ENCODE results near the gene TM9SF4.

The TM9SF4 gene

DNA sequence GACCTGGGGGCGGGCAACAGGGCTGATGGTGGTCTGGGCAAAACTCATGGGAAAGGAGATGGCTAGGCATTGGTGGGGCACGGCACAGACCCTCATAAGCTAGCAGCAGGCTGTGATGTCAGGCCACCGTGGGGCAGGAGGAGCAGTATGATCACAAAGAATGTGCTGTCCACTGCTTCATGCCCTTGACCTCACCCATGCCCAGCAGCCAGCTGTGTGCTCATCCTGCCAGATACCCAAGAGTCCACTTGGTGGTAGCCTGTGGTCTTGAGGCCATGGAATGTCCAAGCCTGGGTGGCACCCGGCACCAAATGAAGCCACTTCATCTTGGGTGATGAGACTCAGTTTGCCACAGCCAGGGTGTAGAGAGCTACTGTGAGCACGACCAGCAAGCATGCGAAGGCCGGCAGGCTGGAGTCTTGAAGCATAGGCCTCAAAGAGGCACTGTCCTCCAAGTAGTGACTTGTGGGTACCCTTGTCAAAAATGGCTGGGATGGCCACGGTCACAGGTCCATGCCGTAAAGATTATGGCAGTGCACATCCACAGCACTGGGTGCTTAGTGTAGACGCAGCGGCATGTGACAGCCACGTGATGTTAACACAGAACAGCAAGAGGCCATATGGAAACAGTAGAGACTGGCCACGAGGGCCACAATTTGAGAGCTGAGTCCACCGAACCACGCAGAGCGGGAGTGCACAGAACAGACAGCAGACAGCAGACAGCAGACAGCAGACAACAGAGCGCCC, 79.0 kb downstream of the TM9SF4 start:
- Histone ChIP-seq H3K4me3 (ENCODE audit: low read depth, low read length) (no peak overlapping the region), H2AFZ (ENCODE audit: insufficient read depth, low read length, poor library complexity) (no peak overlapping the region), H3K27me3 (ENCODE audit: insufficient read depth, low read length) (no peaks in the 10 kb centered on the region), H3K4me2 (ENCODE audit: low read length) (no peak overlapping the region), H4K12ac (ENCODE audit: low read depth, low read length) (no peak overlapping the region), H2BK12ac (ENCODE audit: low read length) (no peak overlapping the region), H2BK5ac (ENCODE audit: low read depth, low read length, poor library complexity) (no peak overlapping the region), H3K27ac (ENCODE audit: low read depth, low read length) (no peak overlapping the region), H2BK120ac (ENCODE audit: insufficient read depth, low read length, poor library complexity) (no peak overlapping the region), H3K4me1 (ENCODE audit: control insufficient read depth in 1 of 2, insufficient read depth in 2 of 2, low read length in 2 of 2) (peaks cover 10 to 12% of the 10 kb centered on the region in 2 experiments), H3K18ac (ENCODE audit: low read length) (no peak overlapping the region), H3K36me3 (ENCODE audit: control insufficient read depth in 1 of 2, insufficient read depth in 2 of 2, low read length in 2 of 2) (no peaks in the 10 kb centered on the region), H3K79me1 (ENCODE audit: low read length) (peaks cover 8% of the 10 kb centered on the region), H3K4ac (ENCODE audit: low read depth, low read length) (no peak overlapping the region), H4K91ac (ENCODE audit: low read depth, low read length) (no peak overlapping the region), H3K79me2 (ENCODE audit: control insufficient read depth, insufficient read depth, low read length, poor library complexity) (peaks cover 5% of the 10 kb centered on the region), H3K23ac (ENCODE audit: low read length) (no peak overlapping the region), H3K14ac (ENCODE audit: low read length) (no peak overlapping the region), H3K9me3 (ENCODE audit: insufficient read depth, low read depth, low read length) (peaks cover 2% of the 10 kb centered on the region), H2AK5ac (ENCODE audit: low read length) (no peak overlapping the region), H3K9ac (ENCODE audit: low read length) (no peak overlapping the region), H4K8ac (ENCODE audit: low read depth, low read length) (no peak overlapping the region)
- no CpG with 5 or more reads among the region's 17 CpGs for WGBS (ENCODE audit: extremely low coverage, insufficient coverage, insufficient read length)
- DNase-seq, result no peak

- Histone ChIP-seq H3K27ac (ENCODE audit: low read depth, low read length) (no peak overlapping the region), H2AK5ac (ENCODE audit: low read length) (no peak overlapping the region), H4K91ac (ENCODE audit: low read depth, low read length) (no peak overlapping the region), H2BK12ac (ENCODE audit: low read length) (no peak overlapping the region), H4K8ac (ENCODE audit: low read depth, low read length) (no peak overlapping the region), H3K27me3 (ENCODE audit: insufficient read depth, low read length) (no peaks in the 10 kb centered on the region), H3K9ac (ENCODE audit: low read length) (no peak overlapping the region), H3K4me2 (ENCODE audit: low read length) (no peak overlapping the region), H3K79me1 (ENCODE audit: low read length) (peaks cover 8% of the 10 kb centered on the region), H3K79me2 (ENCODE audit: control insufficient read depth, insufficient read depth, low read length, poor library complexity) (peaks cover 5% of the 10 kb centered on the region), H4K12ac (ENCODE audit: low read depth, low read length) (no peak overlapping the region), H3K18ac (ENCODE audit: low read length) (no peak overlapping the region), H2BK120ac (ENCODE audit: insufficient read depth, low read length, poor library complexity) (no peak overlapping the region), H3K36me3 (ENCODE audit: control insufficient read depth in 1 of 2, insufficient read depth in 2 of 2, low read length in 2 of 2) (no peaks in the 10 kb centered on the region), H3K4me1 (ENCODE audit: control insufficient read depth in 1 of 2, insufficient read depth in 2 of 2, low read length in 2 of 2) (peaks cover 10 to 12% of the 10 kb centered on the region in 2 experiments), H3K4me3 (ENCODE audit: low read depth, low read length) (no peak overlapping the region), H2BK5ac (ENCODE audit: low read depth, low read length, poor library complexity) (no peak overlapping the region), H3K23ac (ENCODE audit: low read length) (no peak overlapping the region), H3K14ac (ENCODE audit: low read length) (no peak overlapping the region), H3K9me3 (ENCODE audit: insufficient read depth, low read depth, low read length) (peaks cover 2% of the 10 kb centered on the region), H2AFZ (ENCODE audit: insufficient read depth, low read length, poor library complexity) (no peak overlapping the region), H3K4ac (ENCODE audit: low read depth, low read length) (no peak overlapping the region)
- no peak for DNase-seq
- no CpG with 5 or more reads among the region's 9 CpGs for WGBS (ENCODE audit: extremely low coverage, insufficient coverage, insufficient read length)
Measured at GRCh38 chr20:32189123-32189410, 79.6 kb downstream of the TM9SF4 start.

- Histone ChIP-seq H3K4me1 (ENCODE audit: control insufficient read depth in 1 of 2, insufficient read depth in 2 of 2, low read length in 2 of 2) (peaks cover 10 to 12% of the 10 kb centered on the region in 2 experiments), H3K79me2 (ENCODE audit: control insufficient read depth, insufficient read depth, low read length, poor library complexity) (peaks cover 5% of the 10 kb centered on the region), H3K27me3 (ENCODE audit: insufficient read depth, low read length) (no peaks in the 10 kb centered on the region), H4K8ac (ENCODE audit: low read depth, low read length) (peak overlapping the region; percentile 80), H2BK12ac (ENCODE audit: low read length) (no peak overlapping the region), H3K36me3 (ENCODE audit: control insufficient read depth in 1 of 2, insufficient read depth in 2 of 2, low read length in 2 of 2) (peaks cover 0 to 4% of the 10 kb centered on the region in 2 experiments), H4K12ac (ENCODE audit: low read depth, low read length) (peak overlapping the region; percentile 93), H3K14ac (ENCODE audit: low read length) (peak overlapping the region; percentile 88), H3K9me3 (ENCODE audit: insufficient read depth, low read depth, low read length) (peaks cover 2% of the 10 kb centered on the region), H3K79me1 (ENCODE audit: low read length) (peaks cover 8% of the 10 kb centered on the region), H3K4me3 (ENCODE audit: low read depth, low read length) (peak overlapping the region; percentile 69), H2BK120ac (ENCODE audit: insufficient read depth, low read length, poor library complexity) (peak overlapping the region; percentile 28), H3K27ac (ENCODE audit: low read depth, low read length) (no peak overlapping the region), H3K18ac (ENCODE audit: low read length) (peak overlapping the region; percentile 54), H2BK5ac (ENCODE audit: low read depth, low read length, poor library complexity) (peak overlapping the region; percentile 7), H3K9ac (ENCODE audit: low read length) (peak overlapping the region; percentile 10), H2AFZ (ENCODE audit: insufficient read depth, low read length, poor library complexity) (peak overlapping the region; percentile 72), H3K4me2 (ENCODE audit: low read length) (peak overlapping the region; percentile 93), H3K4ac (ENCODE audit: low read depth, low read length) (peak overlapping the region; percentile 16), H2AK5ac (ENCODE audit: low read length) (no peak overlapping the region), H3K23ac (ENCODE audit: low read length) (no peak overlapping the region), H4K91ac (ENCODE audit: low read depth, low read length) (peak overlapping the region; percentile 78)
- no peak for DNase-seq
- no CpG with 5 or more reads among the region's 88 CpGs for WGBS (ENCODE audit: extremely low coverage, insufficient coverage, insufficient read length)
Measured at GRCh38 chr20:32189691-32190615, 80.4 kb downstream of the TM9SF4 start.

DNA sequence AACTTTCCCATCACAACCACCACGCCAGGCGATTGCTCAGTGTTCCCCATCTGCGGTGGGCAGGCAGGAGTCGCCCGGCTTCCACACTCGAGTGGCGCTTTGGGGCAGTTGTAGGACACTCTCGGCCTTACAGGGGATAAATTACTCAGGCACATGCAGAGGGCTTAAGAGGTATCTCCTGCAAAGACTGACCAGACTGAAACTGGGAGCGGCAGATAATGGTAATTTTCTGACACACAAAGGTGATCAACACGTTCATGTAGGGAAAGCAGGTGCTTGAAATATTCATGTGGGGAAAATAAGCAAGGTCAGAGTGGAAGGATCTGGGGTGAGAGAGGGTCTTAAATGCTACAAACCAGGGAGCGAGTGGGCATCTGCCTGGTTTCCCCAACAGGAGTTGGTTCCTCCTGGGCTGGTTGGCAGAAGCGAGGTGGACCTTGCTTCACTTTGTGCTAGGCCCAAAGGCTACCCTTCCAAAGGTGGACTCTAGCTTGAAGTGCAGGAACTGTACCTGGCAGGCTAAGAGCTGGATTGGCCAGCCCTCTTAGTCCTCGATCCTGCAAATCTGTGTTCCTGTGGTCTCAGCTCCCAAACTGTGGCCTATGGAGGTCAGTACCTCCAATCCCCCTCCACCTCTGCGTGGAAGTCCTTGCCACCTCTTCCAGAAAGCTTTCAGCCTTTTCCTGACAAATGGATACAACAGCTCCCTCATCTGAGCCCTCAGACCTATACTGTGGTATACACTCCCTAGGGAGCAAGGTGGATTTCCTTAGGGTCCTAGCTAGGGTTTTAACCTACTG, 81.3 kb downstream of the TM9SF4 start:
- Histone ChIP-seq H3K4me1 (ENCODE audit: control insufficient read depth in 1 of 2, insufficient read depth in 2 of 2, low read length in 2 of 2) (peaks cover 10 to 12% of the 10 kb centered on the region in 2 experiments), H3K18ac (ENCODE audit: low read length) (no peak overlapping the region), H3K9ac (ENCODE audit: low read length) (peak overlapping the region; percentile 10), H4K91ac (ENCODE audit: low read depth, low read length) (peak overlapping the region; percentile 78), H3K27me3 (ENCODE audit: insufficient read depth, low read length) (no peaks in the 10 kb centered on the region), H3K79me1 (ENCODE audit: low read length) (peaks cover 8% of the 10 kb centered on the region), H2BK120ac (ENCODE audit: insufficient read depth, low read length, poor library complexity) (no peak overlapping the region), H3K14ac (ENCODE audit: low read length) (peak overlapping the region; percentile 88), H3K23ac (ENCODE audit: low read length) (no peak overlapping the region), H2AFZ (ENCODE audit: insufficient read depth, low read length, poor library complexity) (peak overlapping the region; percentile 72), H3K4me2 (ENCODE audit: low read length) (peak overlapping the region; percentile 93), H3K4ac (ENCODE audit: low read depth, low read length) (no peak overlapping the region), H3K36me3 (ENCODE audit: control insufficient read depth in 1 of 2, insufficient read depth in 2 of 2, low read length in 2 of 2) (peaks cover 7 to 12% of the 10 kb centered on the region in 2 experiments), H3K27ac (ENCODE audit: low read depth, low read length) (no peak overlapping the region), H2BK12ac (ENCODE audit: low read length) (no peak overlapping the region), H4K8ac (ENCODE audit: low read depth, low read length) (peak overlapping the region; percentile 80), H3K4me3 (ENCODE audit: low read depth, low read length) (peak overlapping the region; percentile 69), H2AK5ac (ENCODE audit: low read length) (no peak overlapping the region), H3K79me2 (ENCODE audit: control insufficient read depth, insufficient read depth, low read length, poor library complexity) (peaks cover 5% of the 10 kb centered on the region), H2BK5ac (ENCODE audit: low read depth, low read length, poor library complexity) (no peak overlapping the region), H4K12ac (ENCODE audit: low read depth, low read length) (peak overlapping the region; percentile 2), H3K9me3 (ENCODE audit: insufficient read depth, low read depth, low read length) (peaks cover 2% of the 10 kb centered on the region)
- WGBS (ENCODE audit: extremely low coverage, insufficient coverage, insufficient read length), result no CpG with 5 or more reads among the region's 14 CpGs
- DNase-seq, result no peak
